ENCODE results near the gene TSHZ2.

Gene TSHZ2

GRCh38 chr20:53252002-53252401, 279.8 kb downstream of the TSHZ2 start:
- TF ChIP-seq CTCF (IDR thresholded peaks at IDR 0.05; ENCODE audit: low read depth, low read length, missing control alignments): no peak
- DNase-seq (ENCODE audit: extremely low read depth, low read depth): no peak
- H3K4me3 ChIP-seq (replicated peaks; ENCODE audit: low read depth, low read length): no peak overlapping the region

GRCh38 chr20:53253668-53254067, 281.5 kb downstream of the TSHZ2 start:
- no peak for DNase-seq (ENCODE audit: extremely low read depth, low read depth)
- TF ChIP-seq CTCF (IDR thresholded peaks at IDR 0.05; ENCODE audit: low read depth, low read length, missing control alignments): no peak
- H3K4me3 ChIP-seq (replicated peaks; ENCODE audit: low read depth, low read length): no peak overlapping the region

- no peak for DNase-seq (ENCODE audit: extremely low read depth, low read depth)
- TF ChIP-seq CTCF (IDR thresholded peaks at IDR 0.05; ENCODE audit: low read depth, low read length, missing control alignments): no peak
- no peak overlapping the region for H3K4me3 ChIP-seq (replicated peaks; ENCODE audit: low read depth, low read length)
These were observed 283.0 kb downstream of the TSHZ2 start for GRCh38 chr20:53255102-53255710.

- DNase-seq (ENCODE audit: extremely low read depth, low read depth): no peak
- no peak overlapping the region for H3K4me3 ChIP-seq (replicated peaks; ENCODE audit: low read depth, low read length)
- no peak for TF ChIP-seq CTCF (IDR thresholded peaks at IDR 0.05; ENCODE audit: low read depth, low read length, missing control alignments)
These were observed 286.6 kb downstream of the TSHZ2 start for GRCh38 chr20:53258741-53259140.

GRCh38 chr20:53260168-53260567, 288.0 kb downstream of the TSHZ2 start:
- H3K4me3 ChIP-seq (replicated peaks; ENCODE audit: low read depth, low read length): no peak overlapping the region
- no peak for TF ChIP-seq CTCF (IDR thresholded peaks at IDR 0.05; ENCODE audit: low read depth, low read length, missing control alignments)

GRCh38 chr20:53260591-53260990, 288.4 kb downstream of the TSHZ2 start:
- DNase-seq (ENCODE audit: extremely low read depth, low read depth): no peak
- H3K4me3 ChIP-seq (replicated peaks; ENCODE audit: low read depth, low read length): no peak overlapping the region
- no peak for TF ChIP-seq CTCF (IDR thresholded peaks at IDR 0.05; ENCODE audit: low read depth, low read length, missing control alignments)

More at GRCh38 chr20:53260168-53260567, 288.0 kb downstream of the TSHZ2 start:
- no peak for DNase-seq (ENCODE audit: extremely low read depth, low read depth)

- DNase-seq (ENCODE audit: extremely low read depth, low read depth): no peak
These were observed 290.2 kb downstream of the TSHZ2 start for GRCh38 chr20:53262365-53262764.

More at GRCh38 chr20:53262365-53262764, 290.2 kb downstream of the TSHZ2 start:
- no peak overlapping the region for H3K4me3 ChIP-seq (replicated peaks; ENCODE audit: low read depth, low read length)
- no peak for TF ChIP-seq CTCF (IDR thresholded peaks at IDR 0.05; ENCODE audit: low read depth, low read length, missing control alignments)
